ENCODE measurements around the gene PLSCR1.

DNA sequence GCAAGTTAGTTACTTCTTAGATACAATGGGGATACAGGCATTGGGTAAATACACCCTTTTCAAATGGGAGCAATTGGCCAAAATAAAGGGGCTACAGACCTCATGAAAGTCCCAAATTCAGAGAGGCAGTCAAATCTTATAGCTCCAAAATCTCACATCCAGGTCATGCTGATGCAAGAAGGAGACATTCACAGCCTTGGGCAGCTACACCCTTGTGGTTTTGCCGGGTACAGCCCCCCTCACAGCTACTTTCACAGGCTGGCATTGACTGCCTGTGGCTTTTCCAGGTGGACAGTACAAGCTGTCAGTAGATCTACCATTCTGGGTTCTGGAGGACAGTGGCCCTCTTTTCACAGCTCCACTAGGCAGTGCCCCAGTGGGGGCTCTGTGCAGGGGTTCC lies 17.5 kb upstream of the PLSCR1 start:
- TF ChIP-seq RFX5 (IDR thresholded peaks at IDR 0.05), result no peak
- TF ChIP-seq, protein P1, sequence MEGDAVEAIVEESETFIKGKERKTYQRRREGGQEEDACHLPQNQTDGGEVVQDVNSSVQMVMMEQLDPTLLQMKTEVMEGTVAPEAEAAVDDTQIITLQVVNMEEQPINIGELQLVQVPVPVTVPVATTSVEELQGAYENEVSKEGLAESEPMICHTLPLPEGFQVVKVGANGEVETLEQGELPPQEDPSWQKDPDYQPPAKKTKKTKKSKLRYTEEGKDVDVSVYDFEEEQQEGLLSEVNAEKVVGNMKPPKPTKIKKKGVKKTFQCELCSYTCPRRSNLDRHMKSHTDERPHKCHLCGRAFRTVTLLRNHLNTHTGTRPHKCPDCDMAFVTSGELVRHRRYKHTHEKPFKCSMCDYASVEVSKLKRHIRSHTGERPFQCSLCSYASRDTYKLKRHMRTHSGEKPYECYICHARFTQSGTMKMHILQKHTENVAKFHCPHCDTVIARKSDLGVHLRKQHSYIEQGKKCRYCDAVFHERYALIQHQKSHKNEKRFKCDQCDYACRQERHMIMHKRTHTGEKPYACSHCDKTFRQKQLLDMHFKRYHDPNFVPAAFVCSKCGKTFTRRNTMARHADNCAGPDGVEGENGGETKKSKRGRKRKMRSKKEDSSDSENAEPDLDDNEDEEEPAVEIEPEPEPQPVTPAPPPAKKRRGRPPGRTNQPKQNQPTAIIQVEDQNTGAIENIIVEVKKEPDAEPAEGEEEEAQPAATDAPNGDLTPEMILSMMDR (IDR thresholded peaks at IDR 0.05), result no peak
- TF ChIP-seq CHD4 (IDR thresholded peaks at IDR 0.05; ENCODE audit: borderline replicate concordance), result no peak
- TF ChIP-seq CBX2 (IDR thresholded peaks at IDR 0.05; ENCODE audit: borderline replicate concordance, low read depth), result no peak
- TF ChIP-seq RAD21 (conservative IDR thresholded peaks at IDR 0.05 in 1 of 2, IDR thresholded peaks at IDR 0.05 in 1 of 2), result no peak
- no peak for TF ChIP-seq NFE2L2 (conservative IDR thresholded peaks at IDR 0.05; ENCODE audit: low read length)

Measured in A549 (cell line).